ENCODE results near the gene SECISBP2.

GRCh38 chr9:89339807-89340206 is 21.5 kb downstream of the SECISBP2 start:
- no peak for TF ChIP-seq POLR2A (IDR thresholded peaks at IDR 0.05)
- TF ChIP-seq CTCF (IDR thresholded peaks at IDR 0.05), result no peak

Data from heart left ventricle (tissue), 13 donors.